CD8-positive, alpha-beta memory T cell (primary cell): ENCODE results near the gene CLK2. TPM values are rescaled to one million over a fixed set of nuclear protein-coding genes. Genes with fewer than 3 reads are reported as not detected.
A peak's percentile ranks its signal among the peaks of the same experiment; 100 is the strongest.

Experiments used
- CTCF ChIA-PET: fragments of 350-600 bp; sonication (Branson Sonifier 250); formaldehyde crosslinking; loops from one replicate; lab custom pipeline; 2021; ENCODE audit warnings: antibody characterized with exemption; lab: Charles Lee
- POLR2A ChIA-PET: fragments of 350-600 bp; sonication (Branson Sonifier 250); formaldehyde crosslinking; loops from one replicate; lab custom pipeline; 2021; ENCODE audit warnings: antibody characterized with exemption; lab: Charles Lee
- DNase-seq, 5 donors: peaks; one replicate each; pipeline versions ENCODE4 v3.0.0 to v3.0.0-alpha.2; 2020 to 2022; ENCODE audit warnings: mixed read lengths in 1 of 5
- H3K27ac ChIP-seq: one replicate; pipeline ENCODE4 v1.7.0; 2013; ENCODE audit warnings: low read depth, mild to moderate bottlenecking, low read length, moderate library complexity
- H3K27me3 ChIP-seq: 2 replicates; pipeline ENCODE4 v1.7.0; 2013; ENCODE audit warnings: low read length, mild to moderate bottlenecking; ENCODE audit not compliant: insufficient read depth, poor library complexity, severe bottlenecking
- H3K36me3 ChIP-seq: 2 replicates; pipeline ENCODE4 v1.7.0; 2013; ENCODE audit warnings: mild to moderate bottlenecking, low read length, moderate library complexity; ENCODE audit not compliant: insufficient read depth
- H3K4me1 ChIP-seq: 2 replicates; pipeline ENCODE4 v1.7.0; 2013; ENCODE audit warnings: mild to moderate bottlenecking, low read length, moderate library complexity; ENCODE audit not compliant: insufficient read depth
- H3K4me3 ChIP-seq: 2 replicates; pipeline ENCODE4 v1.7.0; 2013; ENCODE audit warnings: mild to moderate bottlenecking, low read length
- H3K9me3 ChIP-seq: 2 replicates; pipeline ENCODE4 v1.7.0; 2013; ENCODE audit warnings: mild to moderate bottlenecking, low read length
- H3K27ac Mint-ChIP-seq, 8 donors: one replicate each; pipeline ENCODE4 v1.8.0; 2020 to 2021; ENCODE audit warnings: mixed read lengths in 8 of 8, mild to moderate bottlenecking in 6 of 8, inconsistent platforms in 3 of 8, moderate library complexity in 3 of 8
- H3K27me3 Mint-ChIP-seq, 2 donors: one replicate each; pipeline ENCODE4 v1.8.0; 2020 to 2021; ENCODE audit warnings: mixed read lengths in 2 of 2, mild to moderate bottlenecking in 1 of 2, moderate library complexity in 1 of 2
- H3K36me3 Mint-ChIP-seq, 3 donors: one replicate each; pipeline ENCODE4 v1.8.0; 2020 to 2021; ENCODE audit warnings: mixed read lengths in 3 of 3, inconsistent platforms in 1 of 3, mild to moderate bottlenecking in 1 of 3
- H3K4me1 Mint-ChIP-seq, 3 donors: one replicate each; pipeline ENCODE4 v1.8.0; 2020 to 2021; ENCODE audit warnings: mixed read lengths in 3 of 3, inconsistent platforms in 1 of 3, mild to moderate bottlenecking in 1 of 3
- H3K4me3 Mint-ChIP-seq, 7 donors: one replicate each; pipeline ENCODE4 v1.8.0; 2020 to 2021; ENCODE audit warnings: mixed read lengths in 7 of 7, mild to moderate bottlenecking in 6 of 7, moderate library complexity in 4 of 7, inconsistent platforms in 2 of 7
- H3K9me3 Mint-ChIP-seq, 5 donors: one replicate each; pipeline ENCODE4 v1.8.0; 2020 to 2022; ENCODE audit warnings: mixed read lengths in 5 of 5, mild to moderate bottlenecking in 3 of 5, moderate library complexity in 2 of 5, inconsistent platforms in 1 of 5
- polyA plus RNA-seq: library from polyadenylated mRNA; unstranded; fragments of 300-500 nt; fragmentation: Illumina TruSeq; gene quantifications from one replicate; pipeline ENCODE4 v1.2.3, GENCODE V29; 2021
- total RNA-seq, 2 experiments: library from RNA; stranded (reverse); gene quantifications; one replicate each; pipeline ENCODE4 v1.2.3, GENCODE V29; 2021

Gene CLK2
- total and polyA plus RNA-seq, 3 experiments from 2014 or later = 20.2 to 79.8 (median 78.3) TPM

DNA sequence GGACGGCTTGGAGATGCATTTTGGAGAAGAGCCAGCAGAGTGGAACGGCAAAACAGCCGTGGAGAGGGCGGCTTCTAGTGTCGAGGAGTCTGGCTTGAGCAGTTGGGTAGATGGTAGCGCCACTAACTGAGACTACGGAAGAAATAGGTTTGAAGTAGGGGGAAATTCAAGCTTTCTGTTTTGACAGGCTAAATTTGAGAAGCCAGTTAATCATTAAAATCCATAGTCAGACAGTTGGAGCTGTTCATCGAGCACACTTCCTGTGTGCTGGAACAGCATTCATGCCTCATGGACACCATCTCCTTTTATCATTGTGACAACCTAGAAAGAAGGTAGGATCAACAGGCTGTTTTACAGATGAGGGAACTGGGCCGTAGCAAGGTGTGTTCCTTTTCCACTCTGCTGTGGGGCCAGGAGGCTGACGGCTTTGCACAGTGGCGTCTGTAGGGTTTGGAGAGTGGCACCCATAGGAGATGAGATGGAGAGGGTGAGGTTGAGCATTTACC is 31.3 kb upstream of the CLK2 start:
- no peak for DNase-seq
- H3K36me3 ChIP-seq = no peaks in the 10 kb centered on the region
- ChIA-PET POLR2A (no interaction called here), CTCF (interaction anchor here (1.2 kb wide), 1 partner anchor 54 kb away, joined by 4 read pairs; no protein-coding TSS in a partner anchor)
- peaks cover 13% of the 10 kb centered on the region for H3K4me1 ChIP-seq
- H3K36me3 Mint-ChIP-seq = peaks cover 0 to 8% (median 1%) of the 10 kb centered on the region in 3 donors
- peak overlapping the region in 4 of 8 donors; percentile 18 to 60 (median 48) for H3K27ac Mint-ChIP-seq
- no peak overlapping the region for H3K4me3 ChIP-seq
- H3K27ac ChIP-seq = no peak overlapping the region
- no peaks in the 10 kb centered on the region for H3K9me3 ChIP-seq
- H3K9me3 Mint-ChIP-seq = peaks cover 0 to 1% (median 0%) of the 10 kb centered on the region in 5 donors
- H3K4me3 Mint-ChIP-seq = no peak overlapping the region
- peaks cover 11 to 17% (median 14%) of the 10 kb centered on the region in 3 donors for H3K4me1 Mint-ChIP-seq
- H3K27me3 Mint-ChIP-seq = peaks cover 2 to 8% of the 10 kb centered on the region in 2 donors
- H3K27me3 ChIP-seq = no peaks in the 10 kb centered on the region

DNA sequence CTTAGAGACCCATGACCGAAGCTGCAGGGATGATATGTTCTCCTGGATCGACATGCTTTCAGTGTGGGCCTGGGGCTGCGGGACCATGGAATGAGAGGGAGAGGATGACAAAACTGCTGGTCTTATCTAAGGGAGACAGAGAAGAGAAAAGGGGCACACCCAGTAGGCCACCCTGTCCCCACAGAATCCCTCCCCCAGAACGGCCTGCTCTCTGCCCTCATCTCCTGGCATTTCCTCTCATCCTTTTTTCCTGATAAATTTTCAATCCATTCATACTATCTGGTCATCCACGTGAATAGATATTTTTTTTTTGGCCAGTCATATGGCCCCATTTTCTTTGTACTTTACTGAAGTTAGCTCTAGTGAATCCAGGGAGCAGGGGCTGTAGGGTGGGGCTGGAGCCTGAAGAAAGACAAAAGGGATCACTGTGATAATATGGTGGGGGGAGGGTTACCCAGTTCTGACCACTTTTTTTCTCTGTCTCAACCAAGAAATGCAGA is 28.1 kb upstream of the CLK2 start, which contains the start of gene PKLR:
TSS of gene PKLR (minus strand) at position 97 of the 500 bp plus-strand sequence. CDS start at position 54, 43 bp downstream.
- peaks cover 9 to 18% of the 10 kb centered on the region in 2 donors for H3K27me3 Mint-ChIP-seq
- DNase-seq = no peak
- peaks cover 0 to 1% (median 0%) of the 10 kb centered on the region in 5 donors for H3K9me3 Mint-ChIP-seq
- no peak within 1 kb of the TSS for H3K4me3 ChIP-seq
- H3K9me3 ChIP-seq = no peaks in the 10 kb centered on the region
- no peaks in the 10 kb centered on the region for H3K4me1 ChIP-seq
- no peaks in the 10 kb centered on the region for H3K4me1 Mint-ChIP-seq
- POLR2A ChIA-PET = no interaction called here
- H3K36me3 Mint-ChIP-seq = peaks cover 0 to 1% (median 0%) of the 10 kb centered on the region in 3 donors
- no peak within 1 kb of the TSS for H3K27ac Mint-ChIP-seq
- H3K36me3 ChIP-seq = no peaks in the 10 kb centered on the region
- CTCF ChIA-PET = no interaction called here
- H3K27ac ChIP-seq = peak within 1 kb of the TSS; percentile 43
- no peak within 1 kb of the TSS for H3K4me3 Mint-ChIP-seq
- H3K27me3 ChIP-seq = no peaks in the 10 kb centered on the region

DNA sequence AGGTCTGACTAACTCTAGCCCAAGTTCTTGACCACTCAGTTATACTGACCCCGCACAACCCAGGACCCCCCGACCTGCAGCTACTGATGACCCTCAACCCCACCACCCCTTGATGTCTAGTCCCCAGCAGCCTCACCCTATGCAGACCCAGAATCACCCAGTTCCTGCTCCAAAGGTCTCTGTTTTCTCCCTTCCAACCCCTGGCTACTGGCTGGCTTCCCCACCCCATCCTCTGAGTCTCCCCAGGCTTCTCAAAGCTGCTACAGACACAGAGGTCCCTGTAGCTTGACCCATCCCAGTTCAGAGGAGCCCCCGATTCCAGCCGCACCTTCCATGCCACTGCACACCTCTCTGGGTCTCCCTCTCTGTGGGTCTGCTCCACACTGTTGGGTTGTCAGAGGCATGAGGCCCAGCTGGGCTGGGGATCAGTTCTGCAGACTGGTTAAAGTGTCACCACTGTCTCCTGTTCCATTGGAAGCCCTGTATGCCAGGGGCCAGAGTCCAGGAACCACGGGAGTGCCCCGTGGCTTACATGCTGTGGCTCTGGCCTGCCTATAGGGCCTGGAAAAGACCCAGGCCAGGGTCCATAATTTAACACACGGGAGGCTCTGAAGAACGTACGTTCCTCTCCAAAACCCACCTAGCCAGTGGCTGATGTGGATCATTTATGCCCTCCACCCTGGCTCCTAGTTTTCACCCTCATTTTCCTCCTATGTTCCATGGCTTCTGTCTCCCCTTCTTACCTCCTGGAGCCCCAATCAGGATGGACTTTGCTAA is 27.4 kb upstream of the CLK2 start:
- Mint-ChIP-seq H3K4me1 (no peaks in the 10 kb centered on the region), H3K27me3 (peaks cover 12 to 24% of the 10 kb centered on the region in 2 donors), H3K36me3 (peaks cover 0 to 1% (median 0%) of the 10 kb centered on the region in 3 donors), H3K9me3 (peaks cover 0 to 1% (median 0%) of the 10 kb centered on the region in 5 donors), H3K27ac (no peak overlapping the region), H3K4me3 (no peak overlapping the region)
- no peaks in the 10 kb centered on the region for H3K4me1 ChIP-seq
- H3K9me3 ChIP-seq = no peaks in the 10 kb centered on the region
- H3K36me3 ChIP-seq = no peaks in the 10 kb centered on the region
- CTCF ChIA-PET = interaction anchor here (1.4 to 1.5 kb wide), 2 partner anchors 7 to 23 kb away, joined by 4 to 5 read pairs; partner anchors contain the start of gene FDPS
- POLR2A ChIA-PET = no interaction called here
- H3K27ac ChIP-seq = peak overlapping the region; percentile 43
- no peak for DNase-seq
- H3K27me3 ChIP-seq = no peaks in the 10 kb centered on the region
- no peak overlapping the region for H3K4me3 ChIP-seq

DNA sequence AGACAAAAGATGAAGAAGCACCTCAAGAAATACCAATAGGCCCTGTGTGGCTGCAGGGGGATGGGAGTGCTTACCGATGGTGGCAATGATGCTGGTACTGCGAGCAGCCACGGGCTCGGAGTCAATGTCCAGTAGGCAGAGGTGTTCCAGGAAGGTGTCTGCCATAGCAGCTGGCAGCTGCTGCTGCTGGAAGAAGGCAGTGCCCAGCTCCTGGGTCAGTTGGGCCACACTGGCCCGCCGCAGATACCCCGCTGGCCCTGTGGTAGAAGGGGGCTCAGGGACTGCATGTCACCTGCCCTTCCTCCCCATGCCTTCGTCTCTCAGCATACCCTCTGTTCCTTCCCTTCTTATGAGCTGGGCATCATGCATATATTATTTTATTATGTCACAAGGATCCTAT is 26.7 kb upstream of the CLK2 start:
- H3K9me3 ChIP-seq = no peaks in the 10 kb centered on the region
- DNase-seq = no peak
- no peak overlapping the region for H3K27ac ChIP-seq
- POLR2A ChIA-PET = no interaction called here
- no peaks in the 10 kb centered on the region for H3K4me1 ChIP-seq
- Mint-ChIP-seq H3K4me1 (peaks cover 0 to under 1% (median 0%) of the 10 kb centered on the region in 3 donors), H3K36me3 (peaks cover 0 to 1% (median 0%) of the 10 kb centered on the region in 3 donors), H3K9me3 (peaks cover 0 to 1% (median 0%) of the 10 kb centered on the region in 5 donors), H3K27ac (no peak overlapping the region), H3K27me3 (peaks cover 16 to 29% of the 10 kb centered on the region in 2 donors), H3K4me3 (no peak overlapping the region)
- no peaks in the 10 kb centered on the region for H3K36me3 ChIP-seq
- no peak overlapping the region for H3K4me3 ChIP-seq
- H3K27me3 ChIP-seq = no peaks in the 10 kb centered on the region
- CTCF ChIA-PET = interaction anchor here (1.4 to 1.5 kb wide), 2 partner anchors 8 to 23 kb away, joined by 4 to 5 read pairs; partner anchors contain the start of gene FDPS

DNA sequence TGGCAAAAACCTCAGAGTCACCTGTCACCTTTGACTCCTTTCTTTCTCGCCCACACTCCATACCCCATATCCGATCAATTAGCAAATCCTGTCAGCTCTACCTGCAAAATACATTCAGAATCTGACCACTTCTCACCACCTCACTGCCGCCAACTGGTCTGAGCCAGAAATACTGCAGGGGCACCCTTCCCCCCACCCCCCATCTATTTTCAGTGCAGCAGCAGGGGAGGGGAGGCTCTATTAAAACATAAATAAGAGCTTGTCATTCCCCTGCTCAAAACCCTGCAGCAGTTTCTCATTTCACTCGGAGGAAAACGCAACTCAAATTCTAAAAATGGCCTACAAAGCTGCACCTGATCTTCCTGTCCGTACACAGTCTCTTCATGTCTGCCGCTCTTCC is 24.1 kb upstream of the CLK2 start:
- Mint-ChIP-seq H3K4me1 (peaks cover 0 to 5% (median 3%) of the 10 kb centered on the region in 3 donors), H3K27me3 (peaks cover 22 to 36% of the 10 kb centered on the region in 2 donors), H3K36me3 (no peaks in the 10 kb centered on the region), H3K4me3 (no peak overlapping the region), H3K27ac (no peak overlapping the region), H3K9me3 (no peaks in the 10 kb centered on the region)
- no peak for DNase-seq
- ChIA-PET CTCF (interaction anchor here (0.6 to 1.0 kb wide), 4 partner anchors 17 to 25 kb away, joined by 3 to 5 read pairs (median 4); no protein-coding TSS in a partner anchor), POLR2A (no interaction called here)
- H3K4me1 ChIP-seq = no peaks in the 10 kb centered on the region
- H3K4me3 ChIP-seq = no peak overlapping the region
- H3K27ac ChIP-seq = no peak overlapping the region
- H3K9me3 ChIP-seq = no peaks in the 10 kb centered on the region
- H3K36me3 ChIP-seq = no peaks in the 10 kb centered on the region
- no peaks in the 10 kb centered on the region for H3K27me3 ChIP-seq

DNA sequence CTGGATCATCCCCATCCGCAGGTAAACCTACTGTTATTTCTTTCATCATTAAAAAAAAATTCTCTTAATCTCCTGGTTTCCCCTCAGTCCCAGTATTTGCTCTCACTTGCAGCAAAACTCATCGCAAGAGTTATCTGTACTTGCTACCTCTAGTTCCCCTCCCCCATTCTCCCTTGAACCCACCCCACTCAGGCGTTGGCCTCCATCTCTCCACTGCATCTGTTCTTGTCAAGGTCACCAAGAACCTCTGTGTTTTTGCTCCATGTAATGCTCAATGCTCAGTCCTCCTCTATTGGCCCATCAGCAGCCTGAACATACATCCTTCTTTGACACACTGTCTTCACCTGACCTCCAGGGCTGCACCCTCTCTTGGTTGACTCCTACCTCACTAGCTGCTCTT is 23.4 kb upstream of the CLK2 start:
- Mint-ChIP-seq H3K27ac (no peak overlapping the region), H3K4me1 (peaks cover 0 to 5% (median 3%) of the 10 kb centered on the region in 3 donors)
- no peak overlapping the region for H3K27ac ChIP-seq

DNA sequence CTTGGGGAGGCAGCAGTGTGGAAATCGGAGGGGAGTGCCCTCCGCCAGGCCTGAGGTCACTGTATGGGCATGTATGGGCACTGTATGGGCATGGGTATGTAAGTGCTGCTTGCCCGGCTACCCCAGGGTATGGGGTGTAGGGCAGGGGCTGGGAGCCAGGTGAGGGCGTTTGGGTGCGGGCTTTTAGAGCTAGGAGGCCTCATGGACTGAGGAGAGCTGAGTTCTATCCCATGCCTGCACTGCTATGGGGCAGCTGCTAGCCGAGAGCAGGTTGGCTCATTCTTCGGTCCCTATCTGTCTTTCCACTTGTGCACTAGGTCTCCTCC is 22.6 kb upstream of the CLK2 start:
- Histone ChIP-seq H3K4me1 (no peaks in the 10 kb centered on the region), H3K4me3 (no peak overlapping the region), H3K27me3 (no peaks in the 10 kb centered on the region), H3K36me3 (no peaks in the 10 kb centered on the region), H3K9me3 (no peaks in the 10 kb centered on the region), H3K27ac (no peak overlapping the region)
- H3K36me3 Mint-ChIP-seq = no peaks in the 10 kb centered on the region
- no peaks in the 10 kb centered on the region for H3K9me3 Mint-ChIP-seq
- H3K27me3 Mint-ChIP-seq = peaks cover 26 to 33% of the 10 kb centered on the region in 2 donors
- ChIA-PET POLR2A (no interaction called here), CTCF (interaction anchor here (1.6 kb wide), 1 partner anchor 20 kb away, joined by 3 read pairs; no protein-coding TSS in a partner anchor)
- peaks cover 0 to 5% (median 3%) of the 10 kb centered on the region in 3 donors for H3K4me1 Mint-ChIP-seq
- H3K4me3 Mint-ChIP-seq = no peak overlapping the region
- no peak for DNase-seq
- no peak overlapping the region for H3K27ac Mint-ChIP-seq

More for the DNA sequence above, 23.4 kb upstream of the CLK2 start:
- Histone ChIP-seq H3K9me3 (no peaks in the 10 kb centered on the region), H3K4me3 (no peak overlapping the region), H3K4me1 (no peaks in the 10 kb centered on the region), H3K27me3 (no peaks in the 10 kb centered on the region), H3K36me3 (no peaks in the 10 kb centered on the region)
- Mint-ChIP-seq H3K36me3 (no peaks in the 10 kb centered on the region), H3K27me3 (peaks cover 23 to 36% of the 10 kb centered on the region in 2 donors), H3K4me3 (no peak overlapping the region), H3K9me3 (no peaks in the 10 kb centered on the region)
- POLR2A ChIA-PET = no interaction called here
- CTCF ChIA-PET = interaction anchor here (0.6 kb wide), 1 partner anchor 16 kb away, joined by 3 read pairs; no protein-coding TSS in a partner anchor
- DNase-seq = no peak
